Colonic mucosa (tissue), 4 donors: ENCODE results near the gene TMEM191C. TPM values are rescaled to one million over a fixed set of nuclear protein-coding genes. Genes with fewer than 3 reads are reported as not detected.
"Not testable (repeated sequence)": the region's sequence is repeated elsewhere in the genome, so short reads cannot be mapped to it uniquely, and the experiment has no call there.

Experiments used
- DNase-seq: peaks from one replicate; pipeline ENCODE4 v3.0.0-alpha.2; 2020
- H3K27ac ChIP-seq: fragments of 200-600 bp; one replicate; pipeline ENCODE4 v1.8.0; 2021
- H3K27me3 ChIP-seq: fragments of 200-600 bp; one replicate; pipeline ENCODE4 v1.8.0; 2021
- H3K36me3 ChIP-seq: fragments of 200-600 bp; one replicate; pipeline ENCODE4 v1.8.0; 2021
- H3K4me1 ChIP-seq: fragments of 200-600 bp; one replicate; pipeline ENCODE4 v1.8.0; 2021; ENCODE audit warnings: mild to moderate bottlenecking
- H3K4me3 ChIP-seq: fragments of 200-600 bp; one replicate; pipeline ENCODE4 v1.8.0; 2021
- H3K9ac ChIP-seq, 2 donors: one replicate each; pipeline ENCODE4 v1.7.0; 2013; ENCODE audit warnings: control low read depth in 2 of 2, low read depth in 2 of 2, low read length in 2 of 2
- H3K9me3 ChIP-seq: fragments of 200-600 bp; one replicate; pipeline ENCODE4 v1.8.0; 2021
- intact Hi-C: fragments of 100-400 bp; cut with DNase I; formaldehyde crosslinking; loops from one replicate; pipeline ENCODE4 v1.14.1; 2022
- total RNA-seq, 2 donors: library from RNA; stranded (reverse); fragmentation: NEBNext Ultra II Directional in 1 of 2; extraction: Animal tissue kit (Norgen Biotek cat#: 25700) in 1 of 2; gene quantifications; one replicate each; pipeline ENCODE4 v1.2.1, GENCODE V29; 2021
- TF ChIP-seq, protein P1 (sequence below): fragments of 200-600 bp; IDR thresholded peaks from one replicate; pipeline ENCODE4 v1.8.0; 2022; ENCODE audit warnings: antibody characterized with exemption, mild to moderate bottlenecking
- donor health status: healthy.
- donor health status: DM: no; HTN: no; CAD: no.
- donor health status: DM: no; HTN: no; CAD: no.

Gene TMEM191C
- total RNA-seq, 2 donors from 2014 or later, result 0.80 to 3.3 TPM

DNA sequence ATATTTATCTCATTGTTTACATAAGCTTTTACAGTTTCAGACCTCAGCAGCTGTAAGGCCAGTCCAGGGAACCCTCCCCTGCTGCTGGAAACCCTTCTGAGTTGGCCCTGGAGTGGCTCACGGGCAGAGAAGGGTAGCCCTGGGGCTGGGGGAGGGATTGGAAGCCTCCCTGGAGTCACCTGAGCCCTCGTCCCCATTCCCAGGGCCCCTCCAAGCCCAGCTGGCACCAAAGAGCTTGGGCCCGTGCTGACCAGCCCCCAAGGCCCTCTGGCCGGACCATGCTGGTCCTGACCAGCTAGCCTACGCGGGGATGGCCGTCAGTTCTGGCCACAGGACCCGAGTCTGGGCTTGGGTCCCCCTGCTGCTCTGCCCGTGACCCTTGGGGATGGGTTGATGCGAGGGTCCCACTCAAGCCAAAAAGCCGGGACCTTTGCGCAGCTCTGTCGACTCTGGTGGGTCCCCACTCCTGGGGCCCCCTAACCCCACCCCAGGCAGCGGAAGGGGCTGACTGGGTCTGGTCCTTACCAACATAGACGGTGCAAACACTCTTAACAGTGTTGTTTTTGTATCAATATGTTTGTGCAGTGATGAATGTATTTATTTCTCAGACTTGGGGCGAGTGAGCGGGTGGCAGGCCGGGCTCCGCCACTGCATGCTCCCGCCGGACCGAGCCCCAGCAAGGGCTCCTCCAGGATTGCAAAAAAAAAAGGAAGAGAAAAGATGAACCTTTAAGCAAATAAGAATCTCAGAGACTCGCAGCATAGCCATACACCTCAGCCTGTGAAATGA lies 17.5 kb upstream of the TMEM191C start:
- no peak overlapping the region for H3K4me3 ChIP-seq
- TF ChIP-seq, protein P1, sequence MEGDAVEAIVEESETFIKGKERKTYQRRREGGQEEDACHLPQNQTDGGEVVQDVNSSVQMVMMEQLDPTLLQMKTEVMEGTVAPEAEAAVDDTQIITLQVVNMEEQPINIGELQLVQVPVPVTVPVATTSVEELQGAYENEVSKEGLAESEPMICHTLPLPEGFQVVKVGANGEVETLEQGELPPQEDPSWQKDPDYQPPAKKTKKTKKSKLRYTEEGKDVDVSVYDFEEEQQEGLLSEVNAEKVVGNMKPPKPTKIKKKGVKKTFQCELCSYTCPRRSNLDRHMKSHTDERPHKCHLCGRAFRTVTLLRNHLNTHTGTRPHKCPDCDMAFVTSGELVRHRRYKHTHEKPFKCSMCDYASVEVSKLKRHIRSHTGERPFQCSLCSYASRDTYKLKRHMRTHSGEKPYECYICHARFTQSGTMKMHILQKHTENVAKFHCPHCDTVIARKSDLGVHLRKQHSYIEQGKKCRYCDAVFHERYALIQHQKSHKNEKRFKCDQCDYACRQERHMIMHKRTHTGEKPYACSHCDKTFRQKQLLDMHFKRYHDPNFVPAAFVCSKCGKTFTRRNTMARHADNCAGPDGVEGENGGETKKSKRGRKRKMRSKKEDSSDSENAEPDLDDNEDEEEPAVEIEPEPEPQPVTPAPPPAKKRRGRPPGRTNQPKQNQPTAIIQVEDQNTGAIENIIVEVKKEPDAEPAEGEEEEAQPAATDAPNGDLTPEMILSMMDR, result no peak
- H3K36me3 ChIP-seq, result peaks cover 4% of the 10 kb centered on the region
- no peak overlapping the region for H3K27ac ChIP-seq
- peak; percentile 14 for DNase-seq
- no peaks in the 10 kb centered on the region for H3K4me1 ChIP-seq
- H3K27me3 ChIP-seq, result no peaks in the 10 kb centered on the region
- H3K9me3 ChIP-seq, result no peaks in the 10 kb centered on the region
- intact Hi-C loops, result no loop called here
- H3K9ac ChIP-seq, result no peak overlapping the region

- Histone ChIP-seq H3K36me3 (peaks cover 1% of the 10 kb centered on the region), H3K4me3 (no peak overlapping the region), H3K27me3 (no peaks in the 10 kb centered on the region), H3K4me1 (no peaks in the 10 kb centered on the region), H3K9me3 (no peaks in the 10 kb centered on the region), H3K27ac (no peak overlapping the region), H3K9ac (no peak overlapping the region)
- DNase-seq, result peak; percentile 13
- TF ChIP-seq, protein P1, result no peak
- intact Hi-C loops, result no loop called here
Measured at GRCh38 chr22:21450320-21450831, 16.8 kb upstream of the TMEM191C start.

DNA sequence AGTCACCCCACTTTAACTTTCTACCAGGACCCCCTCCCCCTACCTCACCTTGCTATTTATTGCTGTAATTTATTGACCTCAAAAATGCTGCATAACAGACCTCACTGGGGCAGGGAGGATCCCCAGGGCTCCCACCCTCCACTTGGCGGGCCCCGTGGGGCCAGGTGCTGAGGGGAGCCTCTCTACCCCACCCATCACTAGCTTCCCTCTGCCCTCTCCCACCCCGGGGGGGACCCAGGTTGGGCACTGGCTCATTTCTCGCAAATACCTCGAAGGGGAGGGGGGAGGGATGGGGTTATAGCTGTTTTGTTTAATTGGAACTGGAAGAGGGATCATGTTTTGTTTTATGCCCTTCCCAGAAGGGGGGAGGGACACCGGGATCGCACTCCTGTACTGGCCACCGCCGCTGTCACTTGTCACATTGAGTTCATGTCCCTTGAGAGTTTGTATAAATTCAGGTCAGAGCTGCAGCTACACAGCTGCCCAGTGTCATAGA lies 16.3 kb upstream of the TMEM191C start:
- no peak overlapping the region for H3K9ac ChIP-seq
- TF ChIP-seq, protein P1, result no peak
- no peaks in the 10 kb centered on the region for H3K36me3 ChIP-seq
- intact Hi-C loops, result no loop called here
- no peak overlapping the region for H3K4me3 ChIP-seq
- no peaks in the 10 kb centered on the region for H3K4me1 ChIP-seq
- H3K27me3 ChIP-seq, result no peaks in the 10 kb centered on the region
- DNase-seq, result peak; percentile 4
- no peak overlapping the region for H3K27ac ChIP-seq
- no peaks in the 10 kb centered on the region for H3K9me3 ChIP-seq

DNA sequence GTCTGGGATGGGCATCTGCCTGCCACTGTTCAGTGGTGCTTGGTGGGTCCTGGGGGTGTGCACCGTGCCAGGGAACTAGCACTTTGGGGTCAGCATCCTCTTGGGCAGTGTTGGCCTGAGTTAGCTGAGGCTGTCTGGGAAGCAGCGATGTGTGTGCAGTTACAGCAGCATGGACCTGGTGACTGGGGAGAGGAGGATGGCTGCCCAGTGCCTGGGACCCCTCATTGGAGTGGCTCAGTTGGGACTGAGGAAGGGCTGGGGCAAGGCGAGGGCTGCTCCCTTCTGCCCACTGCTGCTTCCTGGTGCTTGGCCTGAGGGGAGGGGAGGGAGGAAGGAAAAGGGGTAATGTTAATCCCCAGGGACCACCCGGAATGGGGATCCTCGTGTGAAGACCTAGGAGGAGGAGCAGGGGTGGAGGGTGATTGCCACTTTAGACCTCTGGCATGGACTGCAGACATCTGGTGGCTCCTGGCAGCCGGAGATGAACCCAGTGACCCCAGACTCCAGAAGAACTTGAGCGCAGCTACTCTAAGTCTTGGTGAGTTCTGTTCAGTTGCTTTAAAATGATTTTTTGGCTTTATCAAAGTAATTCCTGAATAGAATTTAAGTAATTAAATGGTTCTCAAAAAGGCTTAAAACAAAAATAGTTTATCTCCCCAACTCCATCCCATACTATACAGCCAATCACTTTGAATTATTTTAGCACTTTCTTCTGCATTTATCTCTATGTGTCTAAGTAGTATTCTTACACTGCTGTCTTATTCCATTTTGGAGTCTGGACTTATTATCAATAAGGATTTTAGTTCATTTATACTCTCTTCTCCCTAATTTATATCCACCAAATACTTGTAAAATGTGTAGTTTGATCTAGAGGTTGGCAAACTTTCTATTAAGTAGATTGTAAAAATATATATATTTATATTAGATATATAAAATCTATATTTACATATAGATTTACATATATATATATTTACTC lies 15.4 kb upstream of the TMEM191C start:
- H3K4me3 ChIP-seq, result no peak overlapping the region
- TF ChIP-seq, protein P1, result no peak
- no peaks in the 10 kb centered on the region for H3K27me3 ChIP-seq
- intact Hi-C loops, result no loop called here
- H3K27ac ChIP-seq, result no peak overlapping the region
- H3K4me1 ChIP-seq, result no peaks in the 10 kb centered on the region
- H3K9me3 ChIP-seq, result no peaks in the 10 kb centered on the region
- H3K36me3 ChIP-seq, result no peaks in the 10 kb centered on the region
- no peak overlapping the region for H3K9ac ChIP-seq
- DNase-seq, result peak; percentile 11

DNA sequence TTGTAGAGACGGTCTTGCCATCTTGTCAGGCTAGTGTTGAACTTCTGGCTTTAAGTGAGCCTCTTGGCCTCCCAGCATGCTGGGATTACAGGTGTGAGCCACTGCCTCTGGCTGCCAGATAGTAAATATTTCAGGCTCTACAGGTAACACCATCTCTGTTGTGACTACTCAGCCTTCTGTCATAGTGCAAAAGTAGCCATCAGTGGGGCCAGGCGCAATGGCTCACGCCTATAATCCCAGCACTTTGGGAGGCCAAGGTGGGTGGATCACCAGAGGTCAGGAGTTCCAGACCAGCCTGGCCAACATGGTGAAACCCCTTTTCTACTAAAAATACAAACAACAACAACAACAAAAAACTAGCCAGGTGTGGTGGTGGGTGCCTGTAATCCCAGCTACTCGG lies 14.5 kb upstream of the TMEM191C start:
- H3K9me3 ChIP-seq, H3K4me3 ChIP-seq, H3K36me3 ChIP-seq, H3K27me3 ChIP-seq, H3K4me1 ChIP-seq, intact Hi-C loops, H3K27ac ChIP-seq, H3K9ac ChIP-seq, DNase-seq: not testable (repeated sequence)

DNA sequence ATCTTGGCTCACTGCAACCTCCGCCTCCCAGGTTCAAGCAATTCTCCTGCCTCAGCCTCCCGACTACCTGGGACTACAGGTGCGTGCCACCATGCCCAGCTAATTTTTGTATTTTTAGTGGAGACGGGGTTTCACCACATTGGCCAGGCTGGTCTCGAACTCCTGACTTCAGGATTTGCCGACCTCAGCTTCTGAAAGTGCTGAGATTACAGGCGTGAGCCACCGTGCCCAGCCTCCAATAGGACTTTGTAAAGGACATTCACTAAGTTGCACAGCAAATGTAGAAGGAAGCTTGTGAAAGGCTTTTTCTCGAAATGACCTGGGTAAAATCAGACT lies 12.2 kb upstream of the TMEM191C start:
- H3K27me3 ChIP-seq, DNase-seq, H3K9me3 ChIP-seq, H3K4me3 ChIP-seq, H3K4me1 ChIP-seq, intact Hi-C loops, H3K27ac ChIP-seq, H3K9ac ChIP-seq, H3K36me3 ChIP-seq: not testable (repeated sequence)
